Chondrocyte (in vitro differentiated cells): ENCODE measurements around the gene KIAA0513. TPM values are rescaled to one million over a fixed set of nuclear protein-coding genes. Genes with fewer than 3 reads are reported as not detected.

Experiments used
- DNase-seq: peaks from one replicate; pipeline ENCODE4 v3.0.0; 2021; ENCODE audit warnings: mixed read lengths, low spot score
- H3K27ac Mint-ChIP-seq: one replicate; pipeline ENCODE4 v1.8.0; 2021; ENCODE audit warnings: mild to moderate bottlenecking, moderate library complexity, mixed read lengths; ENCODE audit not compliant: unreplicated experiment
- H3K27me3 Mint-ChIP-seq: 2 replicates; pipeline ENCODE4 v1.8.0; 2021; ENCODE audit warnings: low read depth, mixed read lengths
- H3K36me3 Mint-ChIP-seq: 2 replicates; pipeline ENCODE4 v1.8.0; 2021; ENCODE audit warnings: low read depth, mixed read lengths
- H3K4me1 Mint-ChIP-seq: 2 replicates; pipeline ENCODE4 v1.8.0; 2021; ENCODE audit warnings: low read depth, mild to moderate bottlenecking, mixed read lengths
- H3K4me3 Mint-ChIP-seq: one replicate; pipeline ENCODE4 v1.8.0; 2021; ENCODE audit warnings: mild to moderate bottlenecking, moderate library complexity, mixed read lengths; ENCODE audit not compliant: unreplicated experiment
- H3K9me3 Mint-ChIP-seq: 2 replicates; pipeline ENCODE4 v1.8.0; 2021; ENCODE audit warnings: low read depth, mixed read lengths
- CTCF ChIP-seq: fragments of 200-600 bp; sonication (generic); IDR thresholded peaks from 2 replicates; pipeline ENCODE4 v1.5.0; 2021; ENCODE audit warnings: antibody characterized with exemption, mild to moderate bottlenecking, moderate library complexity
- long read RNA-seq: library from polyadenylated mRNA; stranded (forward); transcript quantifications from one replicate; pipeline ENCODE4 v2.0.0, GENCODE V29; 2021
- total RNA-seq: library from RNA; stranded (reverse); gene quantifications from 3 replicates; pipeline ENCODE4 v1.2.1, GENCODE V29; 2021

Gene KIAA0513
- total RNA-seq, result 10.4 to 13.0 TPM (median 11.6 TPM) in 3 replicates
- long read RNA-seq, partial matches to known transcripts, result 0 of 1 reads
- long read RNA-seq, other reads (novel, unspliced or antisense), result 1 of 1 reads

- DNase-seq, result no peak
- Mint-ChIP-seq H3K4me1 (peaks cover 32% of the 10 kb centered on the region), H3K27me3 (no peaks in the 10 kb centered on the region), H3K9me3 (peaks cover 5% of the 10 kb centered on the region), H3K4me3 (peak within 1 kb of the TSS; percentile 83), H3K27ac (peak within 1 kb of the TSS; percentile 90), H3K36me3 (peaks cover 3% of the 10 kb centered on the region)
- no peak for TF ChIP-seq CTCF
These were observed at the start of gene KIAA0513 for GRCh38 chr16:85027349-85027957. Gene KIAA0513 (plus strand): TSS chr16:85027795. CDS start chr16:85067072, 39,277 bp downstream.

- peaks cover 6% of the 10 kb centered on the region for H3K4me1 Mint-ChIP-seq
- H3K27me3 Mint-ChIP-seq, result no peaks in the 10 kb centered on the region
- TF ChIP-seq CTCF, result no peak
- peaks cover 32% of the 10 kb centered on the region for H3K36me3 Mint-ChIP-seq
- peak overlapping the region; percentile 9 for H3K27ac Mint-ChIP-seq
- no peaks in the 10 kb centered on the region for H3K9me3 Mint-ChIP-seq
- no peak for DNase-seq
- H3K4me3 Mint-ChIP-seq, result no peak overlapping the region
These were observed 48.1 kb upstream of the KIAA0513 start for GRCh38 chr16:84979516-84979915.

- Mint-ChIP-seq H3K27ac (no peak overlapping the region), H3K4me1 (peaks cover 18% of the 10 kb centered on the region), H3K4me3 (no peak overlapping the region), H3K9me3 (no peaks in the 10 kb centered on the region), H3K27me3 (no peaks in the 10 kb centered on the region), H3K36me3 (peaks cover 24% of the 10 kb centered on the region)
- peak; percentile 23 for TF ChIP-seq CTCF
- DNase-seq, result no peak
These were observed 45.2 kb upstream of the KIAA0513 start for GRCh38 chr16:84982434-84982833.

- peak overlapping the region; percentile 87 for H3K27ac Mint-ChIP-seq
- H3K9me3 Mint-ChIP-seq, result no peaks in the 10 kb centered on the region
- H3K4me3 Mint-ChIP-seq, result no peak overlapping the region
- no peak for DNase-seq
- peaks cover 23% of the 10 kb centered on the region for H3K4me1 Mint-ChIP-seq
- no peaks in the 10 kb centered on the region for H3K27me3 Mint-ChIP-seq
- TF ChIP-seq CTCF, result no peak
- peaks cover 30% of the 10 kb centered on the region for H3K36me3 Mint-ChIP-seq
These were observed 42.2 kb upstream of the KIAA0513 start for GRCh38 chr16:84985079-84986065.

GRCh38 chr16:84986102-84986501 is 41.5 kb upstream of the KIAA0513 start:
- Mint-ChIP-seq H3K9me3 (no peaks in the 10 kb centered on the region), H3K27ac (peak overlapping the region; percentile 87), H3K27me3 (no peaks in the 10 kb centered on the region), H3K36me3 (peaks cover 27% of the 10 kb centered on the region), H3K4me1 (peaks cover 23% of the 10 kb centered on the region), H3K4me3 (no peak overlapping the region)
- DNase-seq, result no peak
- no peak for TF ChIP-seq CTCF
